Tibial artery (tissue), 4 donors: ENCODE data around the gene FARSA.

Source experiments
- DNase-seq, 2 donors: peaks; one replicate each; pipeline ENCODE4 v3.0.0-alpha.2; 2019
- H3K27ac ChIP-seq, 2 donors: fragments of 200-600 bp; sonication (generic) in 1 of 2; 1 replicate in 1 of 2; 2 replicates in 1 of 2; pipeline ENCODE4 v1.5.1; 2018 to 2019; ENCODE audit warnings: mild to moderate bottlenecking in 1 of 2
- H3K27me3 ChIP-seq, 2 donors: fragments of 200-600 bp; sonication (generic) in 1 of 2; one replicate each; pipeline versions ENCODE4 v1.5.1 to v1.6.0; 2016 to 2019
- H3K36me3 ChIP-seq, 3 donors: fragments of 200-600 bp; sonication (generic) in 2 of 3; one replicate each; pipeline ENCODE4 v1.5.1; 2016 to 2019; ENCODE audit warnings: mild to moderate bottlenecking in 2 of 3
- H3K4me1 ChIP-seq, 4 donors: fragments of 200-600 bp; sonication (generic) in 2 of 4; 1 replicate in 3 of 4; 2 replicates in 1 of 4; pipeline ENCODE4 v1.5.1; 2016 to 2019
- H3K4me3 ChIP-seq, 2 donors: fragments of 200-600 bp; sonication (generic) in 1 of 2; 1 replicate in 1 of 2; 2 replicates in 1 of 2; pipeline ENCODE4 v1.5.1; 2018 to 2019; ENCODE audit warnings: mild to moderate bottlenecking in 2 of 2
- H3K9me3 ChIP-seq, 3 donors: fragments of 200-600 bp; sonication (generic) in 1 of 3; one replicate each; pipeline ENCODE4 v1.5.1; 2016 to 2019
- intact Hi-C: fragments of 100-400 bp; cut with DNase I; formaldehyde crosslinking; loops from one replicate; pipeline ENCODE4 v1.15.0; 2023; ENCODE audit warnings: low total_unique reads
- TF ChIP-seq, protein P1 (sequence below), 2 experiments: fragments of 200-600 bp in 1 of 2; fragments of 450-650 bp in 1 of 2; IDR thresholded peaks; one replicate each; pipeline ENCODE4 v1.5.1; 2017 to 2019; ENCODE audit warnings: antibody characterized with exemption in 2 of 2, mild to moderate bottlenecking in 1 of 2, moderate library complexity in 1 of 2

The FARSA gene

DNA sequence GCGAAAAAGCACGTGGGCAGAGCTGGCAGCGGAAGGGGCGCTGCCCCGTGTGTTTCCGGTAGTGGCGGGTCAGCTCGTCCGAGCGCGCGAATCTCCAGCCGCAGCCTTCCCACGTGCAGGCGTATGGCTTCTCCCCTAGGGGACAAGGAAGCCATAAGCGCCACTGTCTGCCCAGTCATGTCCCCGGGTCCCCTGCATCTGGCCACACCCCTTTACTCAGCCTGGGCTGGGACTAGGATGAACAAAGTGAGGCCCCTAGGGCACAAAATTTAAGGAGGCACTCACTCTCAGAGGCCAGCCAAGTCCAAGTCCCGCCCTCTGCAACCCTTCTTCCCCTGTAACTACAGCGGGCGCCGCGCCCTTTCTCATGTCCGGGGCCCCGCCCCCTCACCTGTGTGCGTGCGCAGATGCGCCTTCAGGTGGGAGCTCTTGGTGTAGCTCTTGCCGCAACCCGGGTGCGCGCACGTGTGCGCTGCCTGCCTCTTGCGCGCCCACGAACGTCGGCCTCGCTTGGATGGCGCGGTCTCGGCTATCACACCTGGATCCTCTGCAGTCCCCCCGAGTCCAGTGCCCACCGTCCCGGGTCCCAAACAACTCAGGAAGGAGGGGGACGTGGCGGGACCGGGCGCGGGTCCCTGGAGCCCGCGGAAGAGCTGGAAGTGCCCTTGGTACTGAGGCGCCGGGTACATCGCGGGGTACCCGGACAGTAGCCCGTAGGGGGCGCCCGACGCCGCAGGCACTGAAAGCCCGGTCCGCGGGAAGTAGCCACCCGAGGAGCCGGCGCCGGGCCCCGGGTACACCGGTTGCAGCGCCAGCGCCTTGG lies 48.4 kb downstream of the FARSA start:
- peaks cover 0 to 40% of the 10 kb centered on the region in 2 donors for H3K27me3 ChIP-seq
- no peak overlapping the region for H3K27ac ChIP-seq
- H3K9me3 ChIP-seq = peaks cover 0 to 13% (median 5%) of the 10 kb centered on the region in 3 donors
- peaks cover 0 to 30% (median 20%) of the 10 kb centered on the region in 4 donors for H3K4me1 ChIP-seq
- DNase-seq = peak in 1 of 2 donors; percentile 74
- intact Hi-C loops = loop anchor here (5.0 to 10.0 kb wide), 2 partner anchors 60 to 82 kb away; partner anchors contain the start of genes DAND5 and RAD23A
- H3K4me3 ChIP-seq = peak overlapping the region; percentile 27 to 44
- TF ChIP-seq, protein P1, sequence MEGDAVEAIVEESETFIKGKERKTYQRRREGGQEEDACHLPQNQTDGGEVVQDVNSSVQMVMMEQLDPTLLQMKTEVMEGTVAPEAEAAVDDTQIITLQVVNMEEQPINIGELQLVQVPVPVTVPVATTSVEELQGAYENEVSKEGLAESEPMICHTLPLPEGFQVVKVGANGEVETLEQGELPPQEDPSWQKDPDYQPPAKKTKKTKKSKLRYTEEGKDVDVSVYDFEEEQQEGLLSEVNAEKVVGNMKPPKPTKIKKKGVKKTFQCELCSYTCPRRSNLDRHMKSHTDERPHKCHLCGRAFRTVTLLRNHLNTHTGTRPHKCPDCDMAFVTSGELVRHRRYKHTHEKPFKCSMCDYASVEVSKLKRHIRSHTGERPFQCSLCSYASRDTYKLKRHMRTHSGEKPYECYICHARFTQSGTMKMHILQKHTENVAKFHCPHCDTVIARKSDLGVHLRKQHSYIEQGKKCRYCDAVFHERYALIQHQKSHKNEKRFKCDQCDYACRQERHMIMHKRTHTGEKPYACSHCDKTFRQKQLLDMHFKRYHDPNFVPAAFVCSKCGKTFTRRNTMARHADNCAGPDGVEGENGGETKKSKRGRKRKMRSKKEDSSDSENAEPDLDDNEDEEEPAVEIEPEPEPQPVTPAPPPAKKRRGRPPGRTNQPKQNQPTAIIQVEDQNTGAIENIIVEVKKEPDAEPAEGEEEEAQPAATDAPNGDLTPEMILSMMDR (IDR thresholded peaks at IDR 0.05) = peak; percentile 40 to 44
- no peaks in the 10 kb centered on the region for H3K36me3 ChIP-seq

DNA sequence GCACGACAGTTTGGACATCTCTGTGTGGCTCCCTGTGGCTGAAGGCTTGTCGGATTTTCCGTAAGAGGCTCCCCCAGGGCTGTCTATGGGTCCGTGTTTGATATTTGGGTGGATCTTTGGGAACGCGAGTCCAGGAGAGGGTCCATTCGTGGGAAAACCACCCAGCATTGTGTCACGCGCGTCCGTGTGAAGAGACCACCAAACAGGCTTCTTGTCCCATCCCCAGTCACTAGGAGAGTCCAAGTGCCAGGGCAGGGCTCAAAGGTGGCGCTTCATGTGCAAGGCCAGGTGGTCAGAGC lies 48.9 kb downstream of the FARSA start:
- H3K9me3 ChIP-seq = peaks cover 0 to 13% (median 5%) of the 10 kb centered on the region in 3 donors
- peak overlapping the region in 1 of 2 donors; percentile 44 for H3K4me3 ChIP-seq
- TF ChIP-seq, protein P1 (IDR thresholded peaks at IDR 0.05) = no peak
- no peak for DNase-seq
- H3K4me1 ChIP-seq = peaks cover 0 to 33% (median 21%) of the 10 kb centered on the region in 4 donors
- no peak overlapping the region for H3K27ac ChIP-seq
- no peaks in the 10 kb centered on the region for H3K36me3 ChIP-seq
- H3K27me3 ChIP-seq = peaks cover 0 to 40% of the 10 kb centered on the region in 2 donors
- intact Hi-C loops = loop anchor here (10.0 kb wide), 1 partner anchor 60 kb away; the partner anchor contains the start of gene RAD23A

DNA sequence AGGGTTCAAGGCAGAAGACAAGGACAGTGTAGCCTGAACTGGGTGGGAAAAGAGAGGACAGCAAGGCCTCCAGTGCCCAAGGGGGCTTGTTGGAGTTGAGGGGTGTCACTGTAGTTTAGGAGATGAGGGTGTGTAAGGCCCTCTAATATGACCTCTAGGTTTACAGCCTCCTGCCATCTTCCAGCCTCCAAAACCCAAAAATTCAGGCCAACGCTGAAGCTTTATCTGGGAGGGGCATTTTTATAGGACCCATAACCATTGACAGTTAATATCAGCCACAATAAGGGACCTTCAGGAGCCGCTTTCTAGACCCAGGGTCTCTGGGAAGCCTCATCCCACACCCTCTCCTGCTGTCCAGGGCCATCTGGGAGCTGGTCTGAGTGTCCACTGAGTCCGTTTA lies 49.3 kb downstream of the FARSA start:
- peaks cover 0 to 13% (median 5%) of the 10 kb centered on the region in 3 donors for H3K9me3 ChIP-seq
- peaks cover 0 to 40% of the 10 kb centered on the region in 2 donors for H3K27me3 ChIP-seq
- peaks cover 0 to 33% (median 21%) of the 10 kb centered on the region in 4 donors for H3K4me1 ChIP-seq
- no peak for DNase-seq
- TF ChIP-seq, protein P1 (IDR thresholded peaks at IDR 0.05) = no peak
- H3K36me3 ChIP-seq = no peaks in the 10 kb centered on the region
- intact Hi-C loops = loop anchor here (10.0 kb wide), 1 partner anchor 61 kb away; the partner anchor contains the start of gene RAD23A
- no peak overlapping the region for H3K4me3 ChIP-seq
- H3K27ac ChIP-seq = no peak overlapping the region

DNA sequence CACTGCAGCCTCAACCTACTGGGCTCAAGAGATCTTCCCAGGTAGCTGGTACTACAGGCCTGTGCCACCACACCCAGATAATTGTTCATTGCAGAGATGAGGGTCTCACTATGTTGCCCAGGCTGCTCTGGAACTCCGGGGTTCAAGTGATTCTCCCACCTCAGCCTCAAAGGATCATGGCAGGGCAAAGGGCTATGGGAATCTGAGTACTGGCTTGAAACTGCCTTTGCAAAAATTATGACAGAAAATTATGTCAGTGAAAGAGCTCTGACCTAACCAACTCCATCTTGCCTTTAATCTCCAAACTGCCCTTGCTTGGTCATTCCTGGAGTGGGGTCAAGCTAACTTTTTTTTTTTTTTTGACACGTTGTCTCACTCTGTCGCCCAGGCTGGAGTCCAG lies 50.9 kb downstream of the FARSA start:
- Histone ChIP-seq H3K4me1 (peaks cover 0 to 33% (median 21%) of the 10 kb centered on the region in 4 donors), H3K9me3 (peaks cover 0 to 13% (median 5%) of the 10 kb centered on the region in 3 donors), H3K36me3 (peaks cover 10 to 13% (median 12%) of the 10 kb centered on the region in 3 donors), H3K27ac (no peak overlapping the region), H3K4me3 (no peak overlapping the region), H3K27me3 (peaks cover 0 to 38% of the 10 kb centered on the region in 2 donors)
- DNase-seq = no peak
- intact Hi-C loops = loop anchor here (10.0 kb wide), 1 partner anchor 62 kb away; the partner anchor contains the start of gene RAD23A
- TF ChIP-seq, protein P1 (IDR thresholded peaks at IDR 0.05) = no peak

DNA sequence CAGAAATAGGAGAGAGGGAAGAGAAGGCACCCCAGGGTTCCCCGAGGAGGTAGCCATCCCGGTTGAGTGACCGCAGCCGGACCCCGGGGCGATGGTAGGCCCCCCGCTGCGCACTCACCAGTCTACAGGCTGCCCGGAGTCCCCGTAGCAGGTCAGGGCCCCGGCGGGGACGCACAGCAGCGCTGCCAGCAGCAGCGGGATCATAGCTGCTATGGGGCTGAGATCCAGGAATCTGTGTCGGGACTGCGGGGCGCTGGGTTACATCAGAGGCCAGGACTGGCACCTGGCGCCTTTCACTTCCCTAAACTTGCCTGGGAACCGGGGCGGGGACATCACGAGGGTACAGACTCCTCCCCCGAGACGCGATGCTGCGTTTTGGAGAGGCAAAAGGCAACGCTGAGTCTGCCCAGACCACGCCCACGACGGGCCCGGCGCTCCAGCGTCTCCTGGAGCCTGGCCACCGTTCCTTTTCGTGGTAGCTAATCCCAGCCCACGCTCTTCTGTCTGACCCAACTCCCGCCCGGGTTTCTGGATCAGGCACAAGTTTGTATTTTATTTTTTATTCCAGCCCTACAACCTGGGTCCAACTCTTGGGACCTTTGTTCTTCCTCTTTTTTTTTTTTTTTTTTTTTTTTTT lies 52.2 kb downstream of the FARSA start, which contains the start of gene DNASE2:
Gene DNASE2, minus strand, starts transcription at position 278 of the 637 bp plus-strand sequence. Its CDS starts 74 bp downstream, at position 204.
- intact Hi-C loops = loop anchor here (10.0 kb wide), 1 partner anchor 64 kb away; the partner anchor contains the start of gene RAD23A
- Histone ChIP-seq H3K9me3 (peaks cover 0 to 13% (median 5%) of the 10 kb centered on the region in 3 donors), H3K27ac (peak within 1 kb of the TSS; percentile 95), H3K4me3 (peak within 1 kb of the TSS; percentile 77 to 78), H3K27me3 (peaks cover 0 to 26% of the 10 kb centered on the region in 2 donors), H3K36me3 (peaks cover 20 to 26% (median 24%) of the 10 kb centered on the region in 3 donors), H3K4me1 (peaks cover 0 to 33% (median 20%) of the 10 kb centered on the region in 4 donors)
- TF ChIP-seq, protein P1 (IDR thresholded peaks at IDR 0.05) = no peak
- peak; percentile 98 to 99 for DNase-seq
